ENCODE data around the gene PRKRIP1.
"Not testable (repeated sequence)": the region's sequence is repeated elsewhere in the genome, so short reads cannot be mapped to it uniquely, and the experiment has no call there.

The PRKRIP1 gene

DNA sequence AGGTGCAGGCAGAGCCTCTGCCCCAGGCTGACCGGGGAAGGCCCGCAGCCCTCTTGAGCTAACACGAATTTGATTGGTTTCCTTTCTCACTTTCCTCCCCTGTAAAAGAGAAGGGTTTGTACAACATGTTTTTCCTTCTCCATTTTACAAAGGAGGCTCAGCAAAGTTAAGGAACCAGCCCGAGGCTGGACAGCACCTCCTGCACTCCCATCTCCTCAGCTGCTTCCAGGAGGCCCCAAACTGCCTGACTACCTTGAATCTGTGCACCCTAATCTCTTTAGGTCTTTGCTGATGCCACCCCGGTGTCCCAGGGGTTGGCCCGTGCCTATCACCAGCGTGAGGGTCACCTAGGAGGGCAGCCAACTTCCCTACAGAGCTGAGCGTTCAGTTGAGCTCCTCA lies 64.3 kb downstream of the PRKRIP1 start:
- no peak for DNase-seq

DNA sequence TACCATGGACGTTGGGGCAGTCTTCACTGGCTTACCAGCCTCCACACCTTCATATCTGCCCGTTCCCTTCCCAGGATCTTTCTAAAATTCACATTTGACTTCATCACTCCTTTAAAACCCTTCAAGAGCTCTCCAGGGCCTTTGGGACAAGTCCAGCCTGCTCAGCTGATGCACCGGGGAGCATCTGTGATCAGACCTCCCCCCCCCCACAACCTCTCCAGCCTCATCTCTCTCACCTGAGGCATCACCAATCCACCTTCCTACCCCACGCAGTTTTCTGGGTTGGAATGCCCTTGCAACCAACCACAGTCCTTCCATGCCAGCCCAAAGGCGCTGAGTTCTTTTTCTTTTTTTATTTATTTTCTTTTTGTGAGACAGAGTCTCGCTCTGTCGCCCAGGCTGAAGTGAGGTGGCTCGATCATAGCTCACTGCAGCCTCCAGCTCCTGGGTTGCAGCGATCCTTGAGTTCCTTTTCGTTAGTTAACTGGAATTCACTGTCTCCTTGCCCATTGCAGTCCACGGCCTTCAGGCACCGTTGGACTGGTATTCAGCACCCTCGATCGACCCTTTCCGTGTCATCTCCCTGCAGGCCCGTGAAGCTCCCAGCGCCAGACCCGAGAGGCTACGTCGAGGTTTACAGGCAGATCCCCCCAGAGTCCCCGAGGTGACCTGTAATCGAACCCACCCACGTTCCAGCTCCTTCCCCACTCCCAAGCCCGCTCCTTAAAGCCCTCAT lies 67.8 kb downstream of the PRKRIP1 start:
- no peak for DNase-seq

DNA sequence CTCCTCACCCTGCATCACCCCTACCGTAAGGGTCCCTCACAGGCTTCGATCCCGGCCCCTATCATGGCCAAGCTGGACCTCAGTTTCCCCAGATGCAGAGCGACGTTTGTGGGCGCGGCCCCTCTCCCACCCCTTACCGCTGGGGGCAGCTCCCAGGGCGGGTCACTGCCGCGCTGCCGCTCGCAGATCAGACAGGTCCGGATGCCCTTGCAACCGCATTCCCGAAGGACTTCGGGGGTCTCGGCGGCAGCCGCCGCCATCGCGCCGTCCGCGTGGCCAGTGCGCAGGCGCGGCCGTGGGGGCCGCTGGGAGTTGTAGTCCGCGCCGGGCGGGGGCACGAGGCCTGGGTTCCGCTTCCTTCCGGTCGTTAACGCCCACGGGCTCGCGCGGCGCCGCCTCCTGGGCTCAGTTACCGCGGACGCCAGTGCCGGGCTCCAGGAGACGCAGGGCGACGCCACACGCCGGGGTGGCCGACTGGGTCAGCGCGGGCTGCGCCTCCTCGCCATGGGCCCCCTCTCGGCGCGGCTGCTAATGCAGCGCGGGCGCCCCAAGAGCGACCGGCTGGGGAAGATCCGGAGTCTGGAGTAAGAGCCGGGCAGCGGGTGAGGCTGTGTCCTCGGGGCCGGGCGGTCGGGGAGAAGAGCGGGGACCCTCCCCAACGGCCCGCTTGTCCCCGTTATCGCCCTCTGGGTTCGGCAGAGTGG lies 68.6 kb downstream of the PRKRIP1 start, which contains the start of the genes ALKBH4 and LRWD1:
Gene ALKBH4, minus strand, starts transcription at position 287 of the 704 bp plus-strand sequence. Its CDS starts 27 bp downstream, at position 260.
Gene LRWD1, plus strand, starts transcription at position 408 of the 704 bp plus-strand sequence. Its CDS starts 97 bp downstream, at position 505.
- peak; percentile 81 for DNase-seq

DNA sequence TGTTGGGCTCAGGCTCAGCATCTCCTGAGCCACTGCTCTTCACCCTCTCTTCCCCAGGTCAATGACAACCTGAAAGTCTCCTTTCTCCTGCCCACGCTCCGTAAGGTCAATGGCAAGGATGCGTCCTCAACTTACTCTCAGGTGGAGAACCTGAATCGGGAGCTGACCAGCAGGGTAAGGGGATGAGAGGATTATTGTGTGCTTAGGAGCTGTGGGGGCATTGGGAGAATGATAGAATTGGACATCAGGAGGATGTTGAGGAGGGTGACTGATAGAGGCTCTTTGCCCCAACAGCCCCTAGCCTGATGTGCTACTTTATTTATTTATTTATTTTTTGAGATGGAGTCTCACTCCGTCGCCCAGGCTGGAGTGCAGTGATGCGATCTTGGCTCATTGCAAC lies 69.9 kb downstream of the PRKRIP1 start:
- DNase-seq: no peak

DNA sequence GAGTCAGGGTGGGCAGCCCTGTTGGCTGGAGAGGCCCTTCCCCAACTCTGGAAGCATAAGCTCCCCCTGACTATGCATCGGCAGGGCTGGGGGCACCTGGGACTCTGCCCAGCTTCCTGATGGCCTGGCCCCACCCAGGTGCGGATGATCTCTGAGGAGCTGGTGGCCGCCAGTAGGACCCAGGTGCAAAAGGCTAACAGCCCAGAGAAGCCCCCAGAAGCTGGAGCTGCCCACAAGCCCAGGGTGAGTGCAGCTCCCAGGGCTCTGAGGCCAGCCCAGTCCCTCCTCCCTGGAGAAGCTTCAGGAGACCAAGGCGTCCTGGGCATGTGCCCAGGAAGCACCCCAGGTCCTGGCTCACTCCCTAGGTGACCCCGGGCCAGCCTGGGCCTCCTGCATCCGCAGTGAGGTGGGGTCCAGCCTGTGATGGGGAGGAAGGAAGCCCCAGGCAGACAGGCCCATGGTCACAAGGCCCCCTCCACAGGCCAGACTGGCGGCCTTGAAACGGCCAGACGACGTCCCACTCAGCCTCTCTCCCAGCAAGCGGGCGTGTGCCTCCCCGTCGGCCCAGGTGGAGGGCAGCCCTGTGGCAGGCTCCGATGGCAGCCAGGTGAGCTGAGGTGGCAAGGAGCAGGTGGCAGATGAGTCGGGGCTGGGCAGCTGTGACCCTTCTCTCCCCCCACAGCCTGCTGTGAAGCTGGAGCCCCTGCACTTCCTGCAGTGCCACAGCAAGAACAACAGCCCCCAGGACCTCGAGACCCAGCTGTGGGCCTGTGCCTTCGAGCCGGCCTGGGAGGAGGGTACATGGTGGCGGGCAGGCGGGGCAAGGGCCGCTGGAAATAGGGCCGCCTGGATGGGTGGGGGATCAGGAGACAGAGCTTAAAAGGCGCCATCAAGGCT lies 71.7 kb downstream of the PRKRIP1 start:
- no peak for DNase-seq

DNA sequence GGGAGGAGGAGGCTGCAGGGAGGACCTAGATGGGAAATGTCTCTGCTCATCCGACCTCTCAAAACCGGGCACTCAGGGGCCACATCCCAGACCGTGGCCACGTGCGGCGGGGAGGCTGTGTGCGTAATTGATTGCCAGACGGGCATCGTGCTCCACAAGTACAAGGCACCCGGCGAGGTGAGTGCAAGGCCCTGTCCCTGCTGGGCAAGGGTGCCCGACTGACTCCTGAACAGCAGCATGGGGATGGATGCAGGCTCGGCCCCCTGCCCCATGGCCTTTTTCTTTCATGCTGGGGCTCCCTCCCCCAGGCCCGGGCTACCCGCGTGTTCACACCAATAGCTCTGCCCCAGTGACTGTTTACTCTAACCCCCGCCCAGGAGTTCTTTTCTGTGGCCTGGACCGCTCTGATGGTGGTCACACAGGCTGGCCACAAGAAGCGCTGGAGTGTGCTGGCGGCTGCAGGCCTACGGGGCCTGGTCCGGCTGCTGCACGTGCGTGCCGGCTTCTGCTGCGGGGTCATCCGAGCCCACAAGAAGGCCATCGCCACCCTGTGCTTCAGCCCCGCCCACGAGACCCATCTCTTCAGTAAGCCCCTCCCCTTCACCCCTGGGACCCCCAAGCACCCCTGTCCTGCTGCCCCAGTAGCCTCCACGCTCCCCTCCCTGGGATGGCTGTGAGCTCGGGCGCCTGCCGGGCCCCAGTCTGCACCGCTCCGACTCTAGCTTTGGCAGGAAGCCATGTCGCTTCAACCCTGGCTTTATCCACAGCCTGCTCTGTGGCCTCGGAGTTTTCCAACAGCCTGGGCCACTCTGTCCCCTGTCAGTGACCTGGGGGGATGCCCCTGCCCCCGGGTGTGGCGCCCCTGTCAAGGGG lies 72.6 kb downstream of the PRKRIP1 start:
- DNase-seq: no peak

DNA sequence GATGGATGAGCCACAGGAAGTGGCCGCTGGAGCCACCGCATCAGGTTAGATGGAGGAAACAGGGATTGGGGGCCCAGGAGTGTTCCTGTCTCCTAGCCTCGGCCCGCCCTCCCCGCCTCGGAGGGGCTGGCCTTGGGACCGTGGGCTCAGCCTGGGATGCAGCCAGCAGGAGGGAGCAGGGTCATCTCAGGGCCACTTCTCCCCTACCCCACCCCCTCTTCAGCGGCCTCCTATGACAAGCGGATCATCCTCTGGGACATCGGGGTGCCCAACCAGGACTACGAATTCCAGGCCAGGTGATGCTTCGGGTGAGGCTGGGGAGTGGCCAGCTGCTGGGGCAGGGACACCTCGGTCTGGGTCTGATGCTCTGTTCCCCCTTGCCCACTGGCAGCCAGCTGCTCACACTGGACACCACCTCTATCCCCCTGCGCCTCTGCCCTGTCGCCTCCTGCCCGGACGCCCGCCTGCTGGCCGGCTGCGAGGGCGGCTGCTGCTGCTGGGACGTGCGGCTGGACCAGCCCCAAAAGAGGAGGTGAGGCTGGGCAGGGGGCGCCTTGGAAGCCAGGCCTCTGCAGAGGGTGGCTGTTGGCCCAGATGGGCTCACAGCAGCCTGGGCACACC lies 73.3 kb downstream of the PRKRIP1 start:
- DNase-seq: no peak

DNA sequence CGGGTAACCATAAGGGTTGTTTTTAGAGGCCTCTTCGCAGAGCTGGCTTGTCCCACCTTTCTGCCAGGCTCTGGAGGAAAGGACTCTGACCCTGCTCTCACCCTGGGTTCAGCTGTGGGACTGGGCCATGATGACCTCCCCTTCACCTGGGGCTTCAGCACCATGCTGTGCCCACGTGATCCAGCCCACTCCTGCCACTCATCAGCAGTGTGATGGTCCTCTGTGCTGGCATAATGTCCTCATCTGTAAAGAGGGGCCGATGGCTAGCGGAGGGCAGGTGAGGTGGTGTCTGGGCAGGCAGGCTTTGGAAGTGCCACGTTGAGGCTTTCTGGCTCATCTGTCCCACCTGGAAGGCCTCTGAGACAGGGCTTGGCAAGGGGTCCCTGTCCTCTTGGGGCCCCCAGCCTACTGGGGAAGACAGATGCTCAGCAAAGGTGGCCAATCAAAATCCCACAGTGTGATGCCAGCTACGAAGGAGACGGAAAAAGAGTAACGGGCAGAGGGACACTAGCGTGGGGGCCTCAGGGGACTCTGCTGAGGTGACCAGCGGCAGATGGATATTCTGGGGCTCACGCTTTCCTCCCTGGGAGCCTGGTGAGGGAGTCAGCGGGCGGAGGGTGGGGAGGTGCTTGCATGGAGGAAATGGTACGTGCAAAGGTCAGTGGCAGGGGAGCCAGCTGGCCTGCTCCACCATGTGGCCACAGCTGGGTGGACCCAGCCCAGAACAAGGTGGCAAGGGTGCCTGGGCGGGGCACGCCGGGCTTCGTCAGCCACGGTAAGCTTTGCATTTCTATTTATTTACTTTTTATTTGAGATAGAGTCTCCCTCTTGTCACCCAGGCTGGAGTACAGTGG lies 74.0 kb downstream of the PRKRIP1 start:
- no peak for DNase-seq

DNA sequence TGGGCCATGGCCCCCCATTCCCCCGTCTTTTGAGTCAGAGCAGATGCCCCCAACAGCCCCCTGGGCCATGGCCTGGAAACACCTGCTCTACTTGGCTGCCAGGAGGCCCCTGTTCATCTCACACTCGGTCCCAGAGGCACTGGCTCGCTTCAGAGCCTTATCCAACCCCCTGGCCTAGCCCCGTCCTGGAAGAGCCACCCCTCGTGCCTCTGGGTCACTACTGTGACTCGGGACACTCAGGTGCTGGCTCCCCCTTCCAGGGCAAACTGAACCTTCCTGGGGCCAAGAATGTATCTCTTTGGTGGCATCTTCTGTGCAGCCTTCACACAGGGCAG lies 75.6 kb downstream of the PRKRIP1 start:
- DNase-seq: no peak

DNA sequence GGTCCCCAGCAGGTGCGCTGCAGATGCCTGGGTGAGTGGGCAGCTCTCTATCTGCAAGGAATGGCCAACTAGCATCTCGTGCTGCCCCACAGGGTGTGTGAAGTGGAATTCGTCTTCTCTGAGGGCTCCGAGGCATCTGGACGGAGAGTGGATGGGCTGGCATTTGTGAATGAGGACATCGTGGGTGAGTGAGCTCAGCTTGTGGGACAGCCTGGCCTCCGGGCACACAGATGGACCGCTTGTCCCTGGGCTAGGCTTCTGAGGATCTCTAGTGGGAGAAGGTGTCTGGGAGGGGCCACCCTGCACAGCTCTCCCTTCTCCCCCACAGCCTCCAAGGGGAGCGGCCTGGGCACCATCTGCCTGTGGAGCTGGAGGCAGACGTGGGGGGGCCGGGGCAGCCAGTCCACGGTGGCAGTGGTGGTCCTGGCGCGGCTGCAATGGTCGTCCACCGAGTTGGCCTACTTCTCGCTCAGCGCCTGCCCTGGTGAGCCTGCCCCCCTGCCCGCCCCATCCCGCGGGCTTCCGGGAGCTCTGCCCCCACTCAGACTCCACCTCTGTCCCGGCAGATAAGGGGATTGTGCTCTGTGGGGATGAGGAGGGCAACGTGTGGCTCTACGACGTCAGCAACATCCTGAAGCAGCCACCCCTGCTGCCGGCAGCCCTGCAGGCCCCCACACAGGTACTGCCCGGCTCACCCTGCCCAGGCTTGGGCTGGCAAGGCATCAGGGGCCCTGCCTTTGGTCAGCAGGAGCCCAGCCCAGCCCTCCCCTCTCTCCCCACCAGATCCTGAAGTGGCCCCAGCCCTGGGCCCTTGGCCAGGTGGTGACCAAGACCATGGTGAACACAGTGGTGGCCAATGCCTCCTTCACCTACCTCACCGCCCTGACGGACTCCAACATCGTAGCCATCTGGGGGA lies 76.2 kb downstream of the PRKRIP1 start:
- no peak for DNase-seq

DNA sequence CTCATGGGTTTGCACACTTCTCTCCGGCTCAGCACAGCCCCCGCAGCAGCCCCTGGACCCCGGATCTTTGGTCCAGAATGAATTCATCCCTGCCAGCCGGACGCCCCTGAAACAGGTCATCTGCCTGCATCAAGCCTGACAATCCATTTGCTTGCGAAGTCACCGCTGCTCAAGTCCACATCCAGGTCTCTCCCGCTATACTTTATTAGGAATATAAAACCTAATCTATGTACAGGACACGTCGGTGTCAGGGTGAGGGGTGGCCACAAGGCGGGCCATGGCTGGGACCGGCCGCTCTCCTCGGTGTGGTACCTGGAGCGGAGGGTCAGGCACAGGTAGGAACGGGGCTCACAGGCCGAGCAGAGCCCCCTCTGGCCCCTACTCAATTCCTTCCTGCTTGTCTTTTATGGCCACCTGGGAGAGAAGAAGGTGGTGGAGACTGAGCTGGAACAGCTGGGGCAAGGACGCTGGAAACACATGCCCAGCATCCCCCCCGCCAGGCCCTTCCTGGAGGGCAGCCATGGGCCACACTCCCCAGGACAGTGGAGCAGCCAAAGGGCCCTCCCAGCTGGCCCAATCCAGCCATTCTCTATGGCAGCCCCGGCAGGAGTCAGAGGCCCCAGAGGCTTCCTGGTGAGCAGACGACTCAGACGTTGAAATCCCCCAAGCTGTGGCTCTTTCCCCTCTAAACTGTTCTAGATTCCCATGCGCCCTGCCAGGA lies 77.3 kb downstream of the PRKRIP1 start:
- no peak for DNase-seq

DNA sequence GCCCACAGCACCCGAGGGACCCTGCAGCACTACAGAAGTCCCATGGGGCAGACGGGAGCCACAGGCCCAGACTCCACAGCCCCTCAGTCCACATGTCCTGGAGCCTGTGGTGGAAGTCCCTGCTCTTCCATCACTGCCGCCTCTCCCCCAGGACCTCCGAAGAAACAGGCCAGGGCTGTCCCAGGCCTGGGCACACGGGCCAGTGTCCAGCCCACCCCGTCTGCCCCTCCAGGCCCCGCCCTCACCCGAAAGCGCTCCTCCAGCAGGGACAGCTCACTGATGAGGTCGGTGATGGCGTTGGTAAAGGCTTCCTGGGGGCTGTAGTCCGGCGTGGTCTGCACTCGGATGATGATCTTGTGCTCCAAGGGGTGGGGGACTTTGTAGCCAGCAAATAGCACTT lies 78.0 kb downstream of the PRKRIP1 start:
- not testable (repeated sequence) for DNase-seq

DNA sequence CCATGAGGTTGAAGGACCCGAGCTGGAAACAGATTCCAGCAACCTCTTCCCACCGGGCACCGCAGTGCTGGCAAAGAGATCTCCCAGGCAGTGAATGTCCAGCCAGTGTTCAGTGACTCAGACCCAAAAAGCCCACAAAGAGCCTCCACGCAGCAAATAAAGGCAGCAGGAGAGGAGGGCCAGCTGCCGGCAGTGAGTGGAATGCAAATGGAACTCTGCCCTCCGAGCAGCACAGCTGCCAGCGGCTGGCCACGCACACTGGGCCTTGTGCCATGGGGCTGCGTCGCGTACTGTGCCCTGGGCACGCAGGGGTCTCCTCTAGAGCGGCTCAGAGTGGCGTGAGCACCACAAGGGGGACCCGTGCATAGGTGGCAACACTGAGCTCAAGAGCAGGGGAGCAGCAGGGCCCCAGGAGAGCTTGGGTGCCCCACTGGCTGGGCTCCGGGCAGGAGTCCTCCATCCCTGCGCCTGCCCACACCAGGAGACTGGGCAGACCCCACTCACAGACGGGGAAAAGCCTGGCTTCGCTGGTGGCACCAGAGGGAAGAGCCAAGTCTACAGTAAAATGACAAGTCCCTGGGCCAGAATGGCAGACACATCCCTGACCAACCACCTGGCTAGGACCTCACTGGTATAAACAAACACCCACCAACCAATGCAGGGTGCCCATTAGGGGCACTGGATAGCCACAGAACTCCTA lies 78.7 kb downstream of the PRKRIP1 start:
- not testable (repeated sequence) for DNase-seq

Measured in DMS 273 treated with DMSO at 0.1 percent for 48 hours (cell line).